Endothelial cell of umbilical vein (primary cell): ENCODE results near the gene KCNC4. TPM values are rescaled to one million over a fixed set of nuclear protein-coding genes. Genes with fewer than 3 reads are reported as not detected.

ENCODE experiments used
- BruUV-seq: library from RNA; stranded (reverse); fragments of 400-500 nt; replicated peaks from 2 replicates; lab custom pipeline; 2021; lab: Mats Ljungman, UMichigan
- CTCF ChIA-PET: fragments of 300-600, 350-600 bp; sonication (Branson Sonifier 250); formaldehyde crosslinking; loops from one replicate; lab custom pipeline; 2021; ENCODE audit warnings: antibody characterized with exemption, inconsistent platforms; lab: Charles Lee
- POLR2A ChIA-PET: fragments of 300-600, 350-600 bp; sonication (Branson Sonifier 250); formaldehyde crosslinking; loops from one replicate; lab custom pipeline; 2021; ENCODE audit warnings: antibody characterized with exemption, inconsistent platforms; lab: Charles Lee
- DNase-seq: peaks from one replicate; pipeline ENCODE4 v3.0.0-alpha.2; 2011; ENCODE audit warnings: low read depth, low spot score
- FAIRE-seq: peaks from 2 replicates; lab custom pipeline; 2011; peaks lifted over from hg19 to GRCh38; lab: Jason Lieb, UNC
- H2AFZ ChIP-seq: 2 replicates; pipeline ENCODE4 v1.6.0; 2012; ENCODE audit warnings: low read depth, low read length, control low read depth, inconsistent platforms
- H3K27ac ChIP-seq: 2 replicates; pipeline ENCODE4 v1.5.1; 2011; ENCODE audit warnings: low read depth, mild to moderate bottlenecking, control low read depth, low read length, moderate library complexity; ENCODE audit not compliant: insufficient read depth
- H3K27me3 ChIP-seq, 2 experiments: 2 replicates each; pipeline versions ENCODE4 v1.6.0 to v1.6.1; 2011; ENCODE audit warnings: low read length in 2 of 2, mixed read lengths in 1 of 2; ENCODE audit not compliant: control insufficient read depth in 2 of 2, insufficient read depth in 2 of 2
- H3K36me3 ChIP-seq, 2 experiments: 2 replicates in 1 of 2; 3 replicates in 1 of 2; pipeline ENCODE4 v1.5.1; 2011; ENCODE audit warnings: low read length in 2 of 2, mild to moderate bottlenecking in 1 of 2, moderate library complexity in 1 of 2; ENCODE audit not compliant: control insufficient read depth in 2 of 2, insufficient read depth in 2 of 2; ENCODE audit errors: extremely low read depth in 1 of 2
- H3K4me1 ChIP-seq: 3 replicates; pipeline ENCODE4 v1.5.1; 2011; ENCODE audit warnings: mild to moderate bottlenecking, low read length; ENCODE audit not compliant: control insufficient read depth, insufficient read depth; ENCODE audit errors: extremely low read depth
- H3K4me2 ChIP-seq: 2 replicates; pipeline ENCODE4 v1.6.1; 2011; ENCODE audit warnings: low read length, control low read depth, mixed read lengths; ENCODE audit not compliant: insufficient read depth
- H3K4me3 ChIP-seq, 3 experiments: fragments of 200-600 bp in 1 of 3; sonication (generic), shearing (Covaris generic) in 1 of 3; replicated peaks in 1 of 3; 2 replicates each; pipeline ENCODE4 v1.5.1; 2011 to 2016; ENCODE audit warnings: control low read depth in 3 of 3, low read length in 3 of 3, mild to moderate bottlenecking in 2 of 3, inconsistent platforms in 1 of 3, low read depth in 1 of 3, moderate library complexity in 1 of 3; ENCODE audit not compliant: insufficient read depth in 1 of 3
- H3K79me2 ChIP-seq: 2 replicates; pipeline ENCODE4 v1.6.0; 2012; ENCODE audit warnings: low read length, inconsistent platforms; ENCODE audit not compliant: control insufficient read depth, insufficient read depth
- H3K9ac ChIP-seq: replicated peaks from 2 replicates; pipeline ENCODE3; 2011; ENCODE audit warnings: low read length, control low read depth; ENCODE audit not compliant: insufficient read depth; ENCODE audit errors: extremely low read depth
- H3K9me1 ChIP-seq: replicated peaks from 3 replicates; pipeline ENCODE4 v1.6.0; 2011; ENCODE audit warnings: mild to moderate bottlenecking, low read length; ENCODE audit not compliant: control insufficient read depth, insufficient read depth; ENCODE audit errors: extremely low read depth
- H3K9me3 ChIP-seq: replicated peaks from 2 replicates; pipeline ENCODE4 v1.5.1; 2012; ENCODE audit warnings: low read length, inconsistent platforms; ENCODE audit not compliant: control insufficient read depth, insufficient read depth
- H4K20me1 ChIP-seq: replicated peaks from 2 replicates; pipeline ENCODE3; 2011; ENCODE audit warnings: mild to moderate bottlenecking, low read length; ENCODE audit not compliant: control insufficient read depth, insufficient read depth; ENCODE audit errors: extremely low read depth
- CTCF ChIP-seq, 2 donors: IDR thresholded peaks; 1 replicate in 1 of 2; 2 replicates in 1 of 2; pipeline ENCODE4 v1.5.1; 2011; ENCODE audit warnings: low read length in 2 of 2, mild to moderate bottlenecking in 2 of 2, moderate library complexity in 2 of 2, control low read depth in 1 of 2, inconsistent platforms in 1 of 2, low read depth in 1 of 2; ENCODE audit not compliant: insufficient read depth in 1 of 2; ENCODE audit errors: extremely low read depth in 1 of 2
- EZH2 ChIP-seq: IDR thresholded peaks from 2 replicates; pipeline ENCODE4 v1.6.1; 2012; ENCODE audit warnings: borderline replicate concordance, low read depth, mild to moderate bottlenecking, moderate library complexity, low read length, inconsistent platforms; ENCODE audit not compliant: severe bottlenecking
- GATA2 ChIP-seq: IDR thresholded peaks from 2 replicates; pipeline ENCODE4 v1.7.0; 2011; ENCODE audit warnings: low read depth, mild to moderate bottlenecking, moderate library complexity, mixed read lengths, low read length; ENCODE audit not compliant: insufficient read length, insufficient read depth
- JUN ChIP-seq: IDR thresholded peaks from 2 replicates; pipeline ENCODE4 v1.6.1; 2011; ENCODE audit warnings: borderline replicate concordance, low read depth; ENCODE audit not compliant: insufficient read length, insufficient read depth
- MYC ChIP-seq: IDR thresholded peaks from one replicate; pipeline ENCODE4 v1.6.1; 2011; ENCODE audit warnings: mild to moderate bottlenecking, low read depth, low read length
- POLR2A ChIP-seq: IDR thresholded peaks from 2 replicates; pipeline ENCODE4 v1.6.1; 2012; ENCODE audit warnings: low read depth, mild to moderate bottlenecking, control low read depth, low read length
- POLR2AphosphoS5 ChIP-seq: IDR thresholded peaks from 2 replicates; pipeline ENCODE4 v1.6.1; 2012; ENCODE audit warnings: low read depth, mild to moderate bottlenecking, control low read depth, low read length, moderate library complexity; ENCODE audit not compliant: insufficient read depth
- dilution Hi-C: fragments of 300-500 bp; cut with MboI; formaldehyde crosslinking; loops from one replicate; pipeline ENCODE4 v1.15.0; 2019; ENCODE audit warnings: low sequenced_read_pairs; ENCODE audit not compliant: extremely low pct_ligation_motif_present
- intact Hi-C: fragments of 100-400 bp; cut with micrococcal nuclease; formaldehyde crosslinking; loops from one replicate; pipeline ENCODE4 v1.10.0; 2022
- polyA plus RNA-seq, 4 experiments: library from polyadenylated mRNA; depleted of rRNA in 3 of 4; stranded (reverse) in 3 of 4; unstranded in 1 of 4; fragments of >200 nt; gene quantifications; 2 replicates each; pipeline versions ENCODE4 v1.2.1 to v1.2.3, GENCODE V29; 2011 to 2012; ENCODE audit warnings: missing spikeins in 1 of 4
- total RNA-seq: library from RNA; stranded (reverse); gene quantifications from 2 replicates; pipeline ENCODE4 v1.2.3, GENCODE V29; 2021

Gene KCNC4
- total and polyA plus RNA-seq, 2 donors (not counting 3 experiments of a cell fraction or from before 2014, with no cell fraction given) = 6.7 to 22.5 TPM

GRCh38 chr1:110240476-110241210 lies 30.5 kb downstream of the KCNC4 start:
- no peaks in the 10 kb centered on the region for H3K9me3 ChIP-seq
- no peaks in the 10 kb centered on the region for H3K79me2 ChIP-seq
- no peaks in the 10 kb centered on the region for H4K20me1 ChIP-seq
- H3K9me1 ChIP-seq = no peaks in the 10 kb centered on the region
- H3K27ac ChIP-seq = no peak overlapping the region
- intact Hi-C loops (no loop called here), dilution Hi-C loops (no loop called here)
- no peak for DNase-seq
- no peak overlapping the region for H2AFZ ChIP-seq
- ChIA-PET CTCF (interaction anchor here (1.1 to 3.6 kb wide), 4 partner anchors 29 to 255 kb away, joined by 3 to 21 read pairs (median 8); no protein-coding TSS in a partner anchor), POLR2A (no interaction called here)
- H3K27me3 ChIP-seq = no peaks in the 10 kb centered on the region
- H3K4me1 ChIP-seq = peaks cover 30% of the 10 kb centered on the region
- no peak for FAIRE-seq
- TF ChIP-seq POLR2AphosphoS5 (no peak), EZH2 (no peak), POLR2A (no peak), JUN (no peak), CTCF (IDR thresholded peaks at IDR 0.05; ENCODE audit: extremely low read depth in 1 of 2, insufficient read depth in 1 of 2, low read depth in 1 of 2, low read length in 2 of 2) (no peak), MYC (no peak), GATA2 (no peak)
- BruUV-seq = no TSS peak
- H3K4me2 ChIP-seq = no peak overlapping the region
- H3K4me3 ChIP-seq = no peak overlapping the region
- no peak overlapping the region for H3K9ac ChIP-seq
- no peaks in the 10 kb centered on the region for H3K36me3 ChIP-seq
